GM21367 (cell line): ENCODE results near the gene ADK.
A peak's percentile ranks its signal among the peaks of the same experiment; 100 is the strongest.
"Not testable (repeated sequence)": the region's sequence is repeated elsewhere in the genome, so short reads cannot be mapped to it uniquely, and the experiment has no call there.

Experiments
- ATAC-seq: cut with Tn5 transposase; IDR thresholded peaks from one replicate; pipeline ENCODE4 v1.9.1; 2021; ENCODE audit not compliant: unreplicated experiment

ADK gene

DNA sequence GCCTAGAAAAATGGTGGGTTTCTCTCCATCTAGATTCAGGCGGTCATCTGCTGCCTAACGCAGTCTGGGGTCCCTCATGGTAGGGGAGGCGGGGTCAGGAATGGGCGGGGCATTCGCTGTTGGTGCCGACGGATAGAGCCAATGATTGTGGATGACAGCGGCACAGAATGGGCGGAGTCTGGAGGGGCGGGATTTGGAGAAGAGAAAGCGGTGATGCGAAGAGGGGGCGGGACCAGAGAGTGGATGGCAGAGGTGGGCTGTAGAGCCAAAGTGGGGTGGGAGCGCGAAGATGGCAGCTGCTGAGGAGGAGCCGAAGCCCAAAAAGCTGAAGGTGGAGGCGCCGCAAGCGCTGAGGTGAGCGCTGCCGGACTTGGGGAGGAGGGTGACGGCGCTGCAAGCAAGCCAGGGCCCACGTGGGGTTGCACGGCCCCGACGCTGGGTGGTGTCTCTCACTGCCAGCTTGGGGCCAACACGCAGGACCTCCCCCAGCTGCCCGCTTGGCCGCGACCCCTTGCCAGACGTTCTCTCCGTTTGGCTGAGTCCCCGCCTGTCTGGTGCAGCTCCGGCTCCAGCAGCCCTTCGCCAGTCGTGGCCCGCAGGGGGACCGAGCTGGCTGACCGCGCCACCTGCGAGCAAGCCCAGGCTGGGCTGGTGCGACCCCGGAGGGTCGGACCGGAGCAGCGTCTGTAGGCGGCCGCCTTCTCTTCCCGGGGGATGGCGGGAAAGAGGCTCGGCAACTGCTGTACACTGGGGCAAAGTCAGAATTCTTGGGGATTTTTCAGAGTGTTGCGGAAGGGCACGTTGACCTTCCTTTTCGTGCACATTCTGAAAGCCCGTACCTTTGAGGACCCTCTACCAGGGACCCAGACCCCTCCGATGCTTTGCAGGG lies at the start of gene ADK:
TSS of gene ADK (plus strand) at position 232 of the 889 bp plus-strand sequence. CDS start at position 290, 58 bp downstream.
- ATAC-seq = peak; percentile 78

GRCh38 chr10:74103560-74104258 lies 47.3 kb upstream of the ADK start:
- ATAC-seq = no peak

DNA sequence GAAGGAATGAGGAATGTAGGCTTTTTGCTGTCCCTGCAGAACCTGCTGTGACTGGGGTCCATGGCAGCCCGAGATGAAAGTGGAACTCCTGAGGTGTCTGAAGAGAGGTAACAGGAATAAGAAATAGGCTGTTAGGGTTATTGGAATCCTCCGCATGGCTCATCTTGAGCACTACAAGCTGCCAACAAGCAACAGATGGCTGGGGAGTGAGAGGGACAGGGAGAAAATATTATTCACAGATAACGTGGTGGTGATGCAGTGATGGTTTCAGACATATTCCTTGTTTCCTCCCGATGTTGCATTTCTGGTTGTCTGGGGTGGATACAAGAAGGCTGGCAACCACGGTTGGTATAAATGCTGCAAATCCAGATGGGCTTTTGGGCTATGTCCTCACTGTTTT lies 46.5 kb upstream of the ADK start:
- ATAC-seq = no peak

- no peak for ATAC-seq
These were observed 46.0 kb upstream of the ADK start for GRCh38 chr10:74104996-74105395.

DNA sequence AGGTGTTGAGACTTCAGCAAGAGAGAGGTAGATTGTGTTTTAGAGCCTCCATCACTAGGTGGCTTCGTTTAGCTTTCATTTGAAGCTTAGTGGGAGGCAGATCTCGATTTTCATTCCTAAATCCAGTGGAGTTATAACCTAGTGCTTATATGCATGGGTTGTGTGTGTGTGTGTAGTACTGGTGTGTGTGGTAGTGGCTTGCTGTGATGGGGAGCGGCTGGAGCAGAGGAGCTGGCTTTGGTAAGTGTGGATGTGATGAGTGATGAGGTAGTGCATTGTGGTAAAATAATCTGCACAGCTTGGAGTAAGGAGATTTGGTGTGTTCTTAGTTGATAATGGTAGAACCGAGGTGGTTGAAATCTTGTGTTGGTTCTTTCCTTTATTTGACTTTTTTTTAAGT lies 43.6 kb upstream of the ADK start:
- no peak for ATAC-seq

DNA sequence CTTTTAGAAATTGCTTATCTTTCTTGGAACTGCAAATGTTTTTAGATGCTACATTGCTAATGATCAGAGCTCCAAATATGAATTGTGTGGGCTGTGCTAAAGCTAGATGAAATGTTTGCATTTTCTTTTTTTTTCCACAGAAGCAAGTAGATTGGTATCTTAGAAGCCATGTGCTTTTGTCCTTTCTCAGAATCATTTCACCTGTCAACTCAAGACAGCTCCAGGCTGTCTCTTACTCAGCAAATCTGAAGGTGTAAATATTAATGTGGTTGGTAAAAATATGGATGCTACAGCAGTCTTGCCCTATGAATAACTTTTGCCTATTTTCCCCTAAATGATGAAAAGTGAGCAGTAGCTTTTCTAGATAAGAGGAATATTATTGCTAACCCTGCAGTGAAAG lies 41.6 kb upstream of the ADK start:
- no peak for ATAC-seq

GRCh38 chr10:74110120-74110519 lies 40.9 kb upstream of the ADK start:
- no peak for ATAC-seq

DNA sequence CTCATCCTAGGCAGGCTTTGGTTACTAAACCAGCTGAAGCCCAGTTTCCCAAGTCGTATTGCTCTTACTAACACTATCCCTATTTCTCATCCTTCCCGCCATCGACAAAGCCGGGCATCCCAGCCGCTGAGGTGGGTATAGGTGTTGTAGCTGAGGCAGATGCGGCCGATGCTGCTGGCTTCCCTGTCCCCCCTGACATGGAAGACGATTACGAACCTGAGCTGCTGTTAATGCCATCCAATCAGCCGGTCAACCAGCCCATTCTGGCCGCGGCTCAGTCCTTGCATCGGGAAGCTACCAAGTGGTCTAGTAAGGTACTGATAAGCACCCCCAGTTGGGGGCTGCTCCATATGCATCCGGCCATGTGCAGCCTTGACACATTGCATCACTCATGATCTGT lies 39.2 kb upstream of the ADK start:
- no peak for ATAC-seq

- ATAC-seq = no peak
These were observed 37.5 kb upstream of the ADK start for GRCh38 chr10:74113546-74113945.

- no peak for ATAC-seq
These were observed 37.0 kb upstream of the ADK start for GRCh38 chr10:74114041-74114448.

- ATAC-seq = no peak
These were observed 33.3 kb upstream of the ADK start for GRCh38 chr10:74117738-74118137.

DNA sequence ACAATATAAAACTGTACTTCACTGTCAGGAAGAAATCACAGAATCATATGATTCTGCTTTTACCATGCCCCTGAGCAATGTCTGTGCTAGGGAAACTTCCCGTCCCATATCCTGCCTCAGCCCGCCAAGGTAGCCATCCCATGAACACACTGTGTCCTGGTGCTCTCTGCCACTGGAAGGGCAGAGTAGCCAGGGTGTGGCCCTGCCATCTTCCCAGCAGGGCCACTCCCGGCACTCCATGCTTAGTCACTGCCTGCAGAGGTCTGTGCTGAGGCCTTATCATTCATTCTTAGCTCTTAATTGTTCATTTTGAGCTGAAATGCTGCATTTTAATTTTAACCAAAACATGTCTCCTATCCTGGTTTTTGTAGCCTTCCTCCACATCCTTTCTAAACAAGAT lies 32.2 kb upstream of the ADK start:
- no peak for ATAC-seq

DNA sequence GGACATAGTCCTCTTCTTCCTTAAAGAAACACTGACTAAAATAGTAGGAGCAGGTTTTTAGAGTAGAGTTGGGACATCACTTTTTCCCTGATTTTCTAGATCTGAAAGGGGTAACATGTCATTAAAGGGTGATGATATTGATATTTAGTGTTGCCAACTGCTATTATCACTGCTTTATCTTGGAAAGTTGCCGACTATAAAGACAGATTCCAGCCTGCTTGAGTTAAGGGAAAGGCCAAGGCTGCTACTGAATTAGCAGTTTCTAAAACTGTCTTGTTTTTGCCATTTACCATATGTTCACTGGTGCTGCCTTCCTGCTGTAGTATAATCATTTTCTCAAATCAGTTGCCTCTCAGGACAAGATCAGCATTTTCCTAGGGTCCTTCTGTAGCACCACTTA lies 30.1 kb upstream of the ADK start:
- ATAC-seq = no peak

DNA sequence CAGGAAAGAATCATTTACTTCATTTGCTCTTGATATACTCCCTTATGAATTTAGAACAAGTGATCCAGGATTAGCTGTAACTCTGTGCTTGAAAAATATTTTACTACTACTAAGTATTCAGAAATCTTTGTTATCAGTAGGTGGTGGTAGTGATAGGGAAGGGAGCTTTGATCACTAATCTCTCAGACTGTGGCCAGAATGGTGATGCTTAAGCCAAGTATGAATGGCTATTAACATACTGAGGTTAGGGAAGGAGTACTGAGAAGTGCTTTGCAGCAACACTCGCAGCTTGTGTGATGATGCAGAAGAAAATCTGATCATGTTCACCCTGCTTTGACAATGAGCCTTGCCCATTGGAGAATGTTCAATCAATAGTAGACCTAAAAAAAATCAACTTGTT lies 29.7 kb upstream of the ADK start:
- no peak for ATAC-seq

GRCh38 chr10:74122060-74122459 lies 29.0 kb upstream of the ADK start:
- ATAC-seq = no peak

DNA sequence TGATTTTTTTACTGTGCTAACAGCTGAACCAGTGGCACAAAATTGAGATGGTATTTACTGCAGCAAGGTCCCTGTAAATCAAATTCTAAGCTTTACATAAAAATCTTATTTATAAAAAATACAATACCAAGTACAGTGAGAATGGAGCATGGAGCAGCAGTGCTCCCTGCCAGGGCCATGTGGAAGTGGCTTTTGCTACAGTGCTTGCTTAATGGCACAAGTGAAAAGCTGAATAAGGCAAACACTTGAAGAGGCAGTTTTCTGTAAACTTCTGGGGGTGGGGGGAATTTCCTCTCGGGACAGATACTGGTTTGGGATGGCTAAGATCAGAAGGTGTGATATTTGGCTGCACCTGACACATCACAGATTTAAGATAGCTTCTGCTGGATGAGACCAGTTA lies 27.9 kb upstream of the ADK start:
- ATAC-seq = no peak

- ATAC-seq = no peak
These were observed 16.8 kb upstream of the ADK start for GRCh38 chr10:74133923-74134820.

- no peak for ATAC-seq
These were observed 15.6 kb upstream of the ADK start for GRCh38 chr10:74135452-74135851.

- no peak for ATAC-seq
These were observed 13.0 kb upstream of the ADK start for GRCh38 chr10:74137992-74138391.

DNA sequence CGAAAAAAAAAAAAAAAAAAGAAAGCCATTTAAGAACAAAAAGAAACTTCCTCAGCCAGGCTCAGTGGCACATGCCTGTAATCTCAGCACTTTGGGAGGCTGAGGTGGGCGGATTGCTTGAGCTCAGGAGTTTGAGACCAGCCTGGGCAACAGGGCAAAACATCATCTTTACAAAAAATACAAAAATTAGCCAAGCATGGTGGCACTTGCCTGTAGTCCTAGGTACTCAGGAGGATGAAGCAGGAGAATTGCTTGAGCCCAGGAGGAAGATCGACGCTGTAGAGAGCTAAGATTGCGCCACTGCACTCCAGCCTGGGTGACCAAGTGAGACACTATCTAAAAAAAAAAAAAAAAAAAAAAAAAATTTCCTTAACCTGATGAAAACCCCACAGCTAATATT lies 12.4 kb upstream of the ADK start:
- ATAC-seq = not testable (repeated sequence)

DNA sequence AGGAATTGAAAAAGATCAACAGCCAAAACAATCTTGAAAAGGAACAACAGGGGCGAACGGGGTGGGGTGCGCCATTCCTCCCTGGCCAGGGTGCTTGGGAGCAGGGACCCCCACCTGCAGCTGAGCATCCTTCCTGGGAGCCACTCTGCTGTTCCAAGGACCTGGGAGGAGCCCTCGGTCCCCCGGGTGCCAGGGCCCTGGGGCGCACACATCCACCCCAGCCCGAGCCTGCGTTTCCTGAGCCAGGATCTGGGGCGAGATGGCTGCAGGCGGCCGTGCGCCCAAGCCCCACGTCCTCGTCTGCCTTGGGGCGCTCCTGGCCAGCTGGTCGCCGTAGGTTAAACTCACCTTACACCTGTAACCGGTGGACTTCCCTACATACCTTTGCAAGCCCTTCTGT lies 11.0 kb upstream of the ADK start:
- ATAC-seq = no peak
